Keratinocyte (primary cell): ENCODE data around the gene FBXO7.

ENCODE experiments used
- EZH2 ChIP-seq: IDR thresholded peaks from one replicate; pipeline ENCODE4 v1.6.1; 2012; ENCODE audit warnings: inconsistent platforms, mild to moderate bottlenecking, low read length, moderate library complexity
- TF ChIP-seq, protein P1 (sequence below), 3 experiments: IDR thresholded peaks in 1 of 3; conservative IDR thresholded peaks in 1 of 3; optimal IDR thresholded peaks in 1 of 3; 2 replicates in 2 of 3; 3 replicates in 1 of 3; pipeline versions ENCODE3 to v1.5.1; 2011; ENCODE audit warnings: low read length in 3 of 3, mild to moderate bottlenecking in 3 of 3, moderate library complexity in 2 of 3, control low read depth in 1 of 3, inconsistent platforms in 1 of 3; ENCODE audit not compliant: insufficient read depth in 2 of 3; ENCODE audit errors: extremely low read depth in 1 of 3

DNA sequence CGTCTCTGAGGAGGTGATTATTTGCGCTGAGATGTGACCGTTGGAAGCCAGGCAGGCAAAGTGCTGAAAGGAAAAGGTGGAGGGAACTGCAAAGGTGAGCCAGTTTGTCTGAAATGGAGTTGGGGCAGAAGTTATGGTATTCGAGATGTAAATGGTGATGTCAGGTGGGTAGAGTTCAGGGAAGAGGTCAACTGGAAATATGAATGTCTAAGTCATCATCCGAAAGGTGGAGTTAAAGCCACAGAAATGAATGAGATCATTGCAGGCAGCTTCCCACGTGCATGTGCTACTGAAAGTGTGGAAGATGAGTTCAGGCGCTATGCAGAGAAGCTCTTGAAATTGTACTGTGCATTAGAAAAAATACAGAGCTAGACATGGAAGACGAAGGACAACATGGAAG, 8.1 kb upstream of the FBXO7 start:
- TF ChIP-seq, protein P1, sequence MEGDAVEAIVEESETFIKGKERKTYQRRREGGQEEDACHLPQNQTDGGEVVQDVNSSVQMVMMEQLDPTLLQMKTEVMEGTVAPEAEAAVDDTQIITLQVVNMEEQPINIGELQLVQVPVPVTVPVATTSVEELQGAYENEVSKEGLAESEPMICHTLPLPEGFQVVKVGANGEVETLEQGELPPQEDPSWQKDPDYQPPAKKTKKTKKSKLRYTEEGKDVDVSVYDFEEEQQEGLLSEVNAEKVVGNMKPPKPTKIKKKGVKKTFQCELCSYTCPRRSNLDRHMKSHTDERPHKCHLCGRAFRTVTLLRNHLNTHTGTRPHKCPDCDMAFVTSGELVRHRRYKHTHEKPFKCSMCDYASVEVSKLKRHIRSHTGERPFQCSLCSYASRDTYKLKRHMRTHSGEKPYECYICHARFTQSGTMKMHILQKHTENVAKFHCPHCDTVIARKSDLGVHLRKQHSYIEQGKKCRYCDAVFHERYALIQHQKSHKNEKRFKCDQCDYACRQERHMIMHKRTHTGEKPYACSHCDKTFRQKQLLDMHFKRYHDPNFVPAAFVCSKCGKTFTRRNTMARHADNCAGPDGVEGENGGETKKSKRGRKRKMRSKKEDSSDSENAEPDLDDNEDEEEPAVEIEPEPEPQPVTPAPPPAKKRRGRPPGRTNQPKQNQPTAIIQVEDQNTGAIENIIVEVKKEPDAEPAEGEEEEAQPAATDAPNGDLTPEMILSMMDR (optimal IDR thresholded peaks at IDR 0.05 in 1 of 3, IDR thresholded peaks at IDR 0.05 in 1 of 3, conservative IDR thresholded peaks at IDR 0.05 in 1 of 3; ENCODE audit: extremely low read depth in 1 of 3, insufficient read depth in 2 of 3, low read length in 3 of 3), result no peak
- no peak for TF ChIP-seq EZH2
